Tibial artery (tissue), 4 donors: ENCODE data around the gene DYNC1LI1.

ENCODE experiments used
- DNase-seq, 2 donors: peaks; one replicate each; pipeline ENCODE4 v3.0.0-alpha.2; 2019
- H3K27ac ChIP-seq, 2 donors: fragments of 200-600 bp; sonication (generic) in 1 of 2; 1 replicate in 1 of 2; 2 replicates in 1 of 2; pipeline ENCODE4 v1.5.1; 2018 to 2019; ENCODE audit warnings: mild to moderate bottlenecking in 1 of 2
- H3K27me3 ChIP-seq, 2 donors: fragments of 200-600 bp; sonication (generic) in 1 of 2; one replicate each; pipeline versions ENCODE4 v1.5.1 to v1.6.0; 2016 to 2019
- H3K36me3 ChIP-seq, 3 donors: fragments of 200-600 bp; sonication (generic) in 2 of 3; one replicate each; pipeline ENCODE4 v1.5.1; 2016 to 2019; ENCODE audit warnings: mild to moderate bottlenecking in 2 of 3
- H3K4me1 ChIP-seq, 4 donors: fragments of 200-600 bp; sonication (generic) in 2 of 4; 1 replicate in 3 of 4; 2 replicates in 1 of 4; pipeline ENCODE4 v1.5.1; 2016 to 2019
- H3K4me3 ChIP-seq, 2 donors: fragments of 200-600 bp; sonication (generic) in 1 of 2; 1 replicate in 1 of 2; 2 replicates in 1 of 2; pipeline ENCODE4 v1.5.1; 2018 to 2019; ENCODE audit warnings: mild to moderate bottlenecking in 2 of 2
- H3K9me3 ChIP-seq, 3 donors: fragments of 200-600 bp; sonication (generic) in 1 of 3; one replicate each; pipeline ENCODE4 v1.5.1; 2016 to 2019
- CTCF ChIP-seq, 2 experiments: fragments of 200-600 bp in 1 of 2; fragments of 450-650 bp in 1 of 2; IDR thresholded peaks; one replicate each; pipeline ENCODE4 v1.5.1; 2017 to 2019; ENCODE audit warnings: antibody characterized with exemption in 2 of 2, mild to moderate bottlenecking in 1 of 2, moderate library complexity in 1 of 2
- intact Hi-C: fragments of 100-400 bp; cut with DNase I; formaldehyde crosslinking; loops from one replicate; pipeline ENCODE4 v1.15.0; 2023; ENCODE audit warnings: low total_unique reads

DYNC1LI1 gene

GRCh38 chr3:32498992-32499391 is 71.7 kb downstream of the DYNC1LI1 start:
- H3K4me3 ChIP-seq, result no peak overlapping the region
- no peaks in the 10 kb centered on the region for H3K9me3 ChIP-seq
- H3K36me3 ChIP-seq, result no peaks in the 10 kb centered on the region
- H3K27ac ChIP-seq, result no peak overlapping the region
- H3K27me3 ChIP-seq, result no peaks in the 10 kb centered on the region
- H3K4me1 ChIP-seq, result peaks cover 0 to 25% (median 9%) of the 10 kb centered on the region in 4 donors
- TF ChIP-seq CTCF (IDR thresholded peaks at IDR 0.05), result no peak
- DNase-seq, result no peak
- intact Hi-C loops, result no loop called here

GRCh38 chr3:32498252-32498651 is 72.4 kb downstream of the DYNC1LI1 start:
- no peak for TF ChIP-seq CTCF (IDR thresholded peaks at IDR 0.05)
- Histone ChIP-seq H3K27me3 (no peaks in the 10 kb centered on the region), H3K27ac (no peak overlapping the region), H3K4me3 (no peak overlapping the region), H3K4me1 (peaks cover 0 to 24% (median 14%) of the 10 kb centered on the region in 4 donors), H3K9me3 (no peaks in the 10 kb centered on the region), H3K36me3 (no peaks in the 10 kb centered on the region)
- intact Hi-C loops, result no loop called here
- no peak for DNase-seq

GRCh38 chr3:32495609-32496008 is 75.0 kb downstream of the DYNC1LI1 start:
- intact Hi-C loops, result no loop called here
- no peak for DNase-seq
- no peaks in the 10 kb centered on the region for H3K27me3 ChIP-seq
- no peak overlapping the region for H3K27ac ChIP-seq
- H3K9me3 ChIP-seq, result no peaks in the 10 kb centered on the region
- TF ChIP-seq CTCF (IDR thresholded peaks at IDR 0.05), result no peak
- no peak overlapping the region for H3K4me3 ChIP-seq
- H3K4me1 ChIP-seq, result peaks cover 0 to 16% (median 8%) of the 10 kb centered on the region in 4 donors
- peaks cover 0 to 8% (median 0%) of the 10 kb centered on the region in 3 donors for H3K36me3 ChIP-seq

GRCh38 chr3:32495085-32495484 is 75.6 kb downstream of the DYNC1LI1 start:
- Histone ChIP-seq H3K4me1 (peaks cover 0 to 12% (median 7%) of the 10 kb centered on the region in 4 donors), H3K9me3 (no peaks in the 10 kb centered on the region), H3K27ac (no peak overlapping the region), H3K36me3 (peaks cover 0 to 8% (median 0%) of the 10 kb centered on the region in 3 donors), H3K4me3 (no peak overlapping the region), H3K27me3 (no peaks in the 10 kb centered on the region)
- no peak for TF ChIP-seq CTCF (IDR thresholded peaks at IDR 0.05)
- no peak for DNase-seq
- intact Hi-C loops, result no loop called here

- Histone ChIP-seq H3K36me3 (peaks cover 0 to 8% (median 0%) of the 10 kb centered on the region in 3 donors), H3K4me3 (no peak overlapping the region), H3K27ac (no peak overlapping the region), H3K4me1 (peaks cover 0 to 16% (median 9%) of the 10 kb centered on the region in 4 donors), H3K27me3 (no peaks in the 10 kb centered on the region), H3K9me3 (no peaks in the 10 kb centered on the region)
- DNase-seq, result no peak
- intact Hi-C loops, result no loop called here
- no peak for TF ChIP-seq CTCF (IDR thresholded peaks at IDR 0.05)
Observed at GRCh38 chr3:32493437-32494414, 76.9 kb downstream of the DYNC1LI1 start.
